ENCODE measurements around the gene HIRA. TPM values are rescaled to one million over a fixed set of nuclear protein-coding genes. Genes with fewer than 3 reads are reported as not detected.

The HIRA gene
- total and polyA plus RNA-seq, 10 donors = 8.9 to 31.7 (median 24.6) TPM

DNA sequence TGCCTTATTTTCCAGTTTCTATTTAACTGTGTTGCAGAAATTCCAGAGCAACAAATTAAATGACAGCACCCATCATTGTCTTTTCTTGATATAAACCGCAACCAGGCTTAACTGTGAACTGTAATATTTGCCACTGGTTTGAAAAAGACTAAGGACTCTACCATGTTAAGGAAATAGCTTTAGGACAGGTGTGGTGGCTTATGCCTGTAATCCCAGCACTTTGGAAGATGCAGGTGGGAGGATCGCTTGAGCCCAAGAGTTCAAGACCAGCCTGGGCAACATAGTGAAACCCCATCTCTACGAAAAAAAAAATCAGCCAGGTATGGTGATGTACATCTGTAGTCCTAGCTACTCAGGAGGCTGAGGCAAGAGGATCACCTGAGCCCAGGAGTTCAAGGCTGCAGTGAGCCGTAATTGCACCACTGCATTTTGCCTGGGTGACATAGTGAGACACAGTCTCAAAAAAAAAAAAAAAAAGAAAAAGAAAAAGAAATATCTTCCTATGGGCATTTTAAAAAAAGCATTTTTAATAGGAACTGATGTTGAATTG is 28.8 kb downstream of the HIRA start:
- Histone ChIP-seq H3K27me3 (replicated peaks in 1 of 7) (no peaks in the 10 kb centered on the region), H3K9me3 (no peaks in the 10 kb centered on the region), H3K4me1 (no peaks in the 10 kb centered on the region), H3K4me3 (no peak overlapping the region), H3K36me3 (peaks cover 0 to 97% (median 50%) of the 10 kb centered on the region in 6 donors), H3K27ac (no peak overlapping the region)
- no peak for DNase-seq
- 93 to 100% (median 98%) methylated on average over 4 of the region's 4 CpGs for WGBS, 5 donors
- no peak for TF ChIP-seq POLR2AphosphoS5 (IDR thresholded peaks at IDR 0.05)
- TF ChIP-seq, protein P1, sequence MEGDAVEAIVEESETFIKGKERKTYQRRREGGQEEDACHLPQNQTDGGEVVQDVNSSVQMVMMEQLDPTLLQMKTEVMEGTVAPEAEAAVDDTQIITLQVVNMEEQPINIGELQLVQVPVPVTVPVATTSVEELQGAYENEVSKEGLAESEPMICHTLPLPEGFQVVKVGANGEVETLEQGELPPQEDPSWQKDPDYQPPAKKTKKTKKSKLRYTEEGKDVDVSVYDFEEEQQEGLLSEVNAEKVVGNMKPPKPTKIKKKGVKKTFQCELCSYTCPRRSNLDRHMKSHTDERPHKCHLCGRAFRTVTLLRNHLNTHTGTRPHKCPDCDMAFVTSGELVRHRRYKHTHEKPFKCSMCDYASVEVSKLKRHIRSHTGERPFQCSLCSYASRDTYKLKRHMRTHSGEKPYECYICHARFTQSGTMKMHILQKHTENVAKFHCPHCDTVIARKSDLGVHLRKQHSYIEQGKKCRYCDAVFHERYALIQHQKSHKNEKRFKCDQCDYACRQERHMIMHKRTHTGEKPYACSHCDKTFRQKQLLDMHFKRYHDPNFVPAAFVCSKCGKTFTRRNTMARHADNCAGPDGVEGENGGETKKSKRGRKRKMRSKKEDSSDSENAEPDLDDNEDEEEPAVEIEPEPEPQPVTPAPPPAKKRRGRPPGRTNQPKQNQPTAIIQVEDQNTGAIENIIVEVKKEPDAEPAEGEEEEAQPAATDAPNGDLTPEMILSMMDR (IDR thresholded peaks at IDR 0.05 in 8 of 11, conservative IDR thresholded peaks at IDR 0.05 in 3 of 11) = no peak
- TF ChIP-seq POLR2A (IDR thresholded peaks at IDR 0.05) = no peak
- intact Hi-C loops (cut with DNase I; ENCODE audit: low total_unique reads) = no loop called here

DNA sequence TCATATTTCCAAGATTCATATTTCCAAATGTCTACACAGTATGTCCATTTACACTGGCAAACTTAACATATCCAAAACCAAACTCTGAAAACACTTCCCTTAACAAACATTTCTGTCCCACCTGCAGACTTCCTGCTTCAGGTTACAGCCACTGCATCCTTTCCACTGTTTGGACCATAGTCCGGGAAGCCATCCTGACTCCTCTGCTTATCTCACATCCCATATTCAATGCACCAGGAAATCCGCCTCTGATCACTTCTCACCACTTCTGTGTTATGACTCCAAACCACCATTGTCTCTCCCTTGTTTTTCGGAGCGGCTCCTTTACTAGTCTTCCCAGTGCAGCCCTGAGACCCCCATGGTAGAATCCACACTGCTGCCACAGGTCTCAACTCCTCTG is 30.1 kb downstream of the HIRA start:
- TF ChIP-seq, protein P1 (IDR thresholded peaks at IDR 0.05 in 8 of 11, conservative IDR thresholded peaks at IDR 0.05 in 3 of 11) = no peak
- no peak for TF ChIP-seq POLR2A (IDR thresholded peaks at IDR 0.05)
- TF ChIP-seq POLR2AphosphoS5 (IDR thresholded peaks at IDR 0.05) = no peak
- no peak overlapping the region for H3K27ac ChIP-seq
- peaks cover 0 to 97% (median 49%) of the 10 kb centered on the region in 6 donors for H3K36me3 ChIP-seq
- no peaks in the 10 kb centered on the region for H3K9me3 ChIP-seq
- WGBS, 5 donors = 94 to 98% (median 97%) methylated on average over 4 of the region's 4 CpGs
- no peak for DNase-seq
- H3K4me3 ChIP-seq = no peak overlapping the region
- no peaks in the 10 kb centered on the region for H3K4me1 ChIP-seq
- intact Hi-C loops (cut with DNase I; ENCODE audit: low total_unique reads) = no loop called here
- H3K27me3 ChIP-seq (replicated peaks in 1 of 7) = no peaks in the 10 kb centered on the region

DNA sequence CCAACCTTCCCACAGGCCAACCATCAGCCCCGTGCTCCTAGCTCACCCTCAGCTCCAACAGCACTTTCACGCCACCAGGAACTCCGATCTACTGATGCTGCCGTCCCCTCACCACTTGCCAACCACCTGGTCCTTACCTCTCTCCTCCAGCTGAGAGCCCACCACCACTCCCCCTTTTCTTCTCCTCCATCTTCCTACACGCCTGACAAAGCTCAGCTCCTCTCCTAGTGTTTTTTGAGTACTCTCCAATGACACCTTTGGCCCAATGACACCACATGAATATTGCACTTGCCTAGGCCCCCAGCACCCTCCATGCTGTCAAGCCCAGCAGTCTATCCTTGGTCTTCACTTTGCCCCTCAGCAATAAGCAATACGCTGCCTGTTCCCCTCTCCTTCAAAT is 30.7 kb downstream of the HIRA start:
- DNase-seq = no peak
- 95 to 98% (median 97%) methylated on average over 6 of the region's 6 CpGs for WGBS, 5 donors
- Histone ChIP-seq H3K4me1 (no peaks in the 10 kb centered on the region), H3K4me3 (no peak overlapping the region), H3K27ac (no peak overlapping the region), H3K9me3 (no peaks in the 10 kb centered on the region), H3K36me3 (peaks cover 1 to 97% (median 50%) of the 10 kb centered on the region in 6 donors), H3K27me3 (replicated peaks in 1 of 7) (no peaks in the 10 kb centered on the region)
- TF ChIP-seq, protein P1 (IDR thresholded peaks at IDR 0.05 in 8 of 11, conservative IDR thresholded peaks at IDR 0.05 in 3 of 11) = no peak
- TF ChIP-seq POLR2AphosphoS5 (IDR thresholded peaks at IDR 0.05) (no peak), POLR2A (IDR thresholded peaks at IDR 0.05) (no peak)
- intact Hi-C loops (cut with DNase I; ENCODE audit: low total_unique reads) = no loop called here

DNA sequence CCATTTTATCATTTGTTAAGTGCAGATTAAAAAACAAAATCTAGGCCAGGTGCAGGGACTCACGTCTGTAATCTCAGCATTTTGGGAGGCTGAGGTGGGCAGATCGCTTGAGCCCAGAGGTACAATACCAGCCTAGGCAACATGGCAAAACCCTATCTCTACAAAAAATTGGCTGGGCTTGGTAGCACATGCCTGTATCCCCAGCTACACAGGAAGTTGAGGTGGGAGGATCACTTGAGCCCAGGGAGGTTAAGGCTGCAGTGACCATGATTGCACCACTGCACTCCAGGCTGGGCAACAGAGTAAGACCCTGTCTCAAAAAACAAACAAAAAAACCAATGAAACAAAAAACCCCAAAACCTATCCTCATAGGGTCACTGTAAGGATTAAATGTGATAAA is 32.9 kb downstream of the HIRA start:
- Histone ChIP-seq H3K9me3 (no peaks in the 10 kb centered on the region), H3K36me3 (peaks cover 3 to 100% (median 62%) of the 10 kb centered on the region in 6 donors), H3K4me1 (no peaks in the 10 kb centered on the region), H3K4me3 (no peak overlapping the region), H3K27me3 (replicated peaks in 1 of 7) (no peaks in the 10 kb centered on the region), H3K27ac (no peak overlapping the region)
- intact Hi-C loops (cut with DNase I; ENCODE audit: low total_unique reads) = no loop called here
- no peak for DNase-seq
- TF ChIP-seq POLR2AphosphoS5 (IDR thresholded peaks at IDR 0.05) = no peak
- TF ChIP-seq, protein P1 (IDR thresholded peaks at IDR 0.05 in 8 of 11, conservative IDR thresholded peaks at IDR 0.05 in 3 of 11) = no peak
- TF ChIP-seq POLR2A (IDR thresholded peaks at IDR 0.05) = no peak
- 78 to 98% (median 96%) methylated on average over 2 of the region's 2 CpGs for WGBS, 5 donors
